GM12873 (cell line): ENCODE results near the gene PTER.

Source experiments
- CTCF ChIP-seq: IDR thresholded peaks from 2 replicates; pipeline ENCODE4 v1.5.1; 2012; ENCODE audit warnings: low read depth, mild to moderate bottlenecking, moderate library complexity, low read length, control low read depth; ENCODE audit not compliant: insufficient read depth; ENCODE audit errors: missing control alignments

The PTER gene

DNA sequence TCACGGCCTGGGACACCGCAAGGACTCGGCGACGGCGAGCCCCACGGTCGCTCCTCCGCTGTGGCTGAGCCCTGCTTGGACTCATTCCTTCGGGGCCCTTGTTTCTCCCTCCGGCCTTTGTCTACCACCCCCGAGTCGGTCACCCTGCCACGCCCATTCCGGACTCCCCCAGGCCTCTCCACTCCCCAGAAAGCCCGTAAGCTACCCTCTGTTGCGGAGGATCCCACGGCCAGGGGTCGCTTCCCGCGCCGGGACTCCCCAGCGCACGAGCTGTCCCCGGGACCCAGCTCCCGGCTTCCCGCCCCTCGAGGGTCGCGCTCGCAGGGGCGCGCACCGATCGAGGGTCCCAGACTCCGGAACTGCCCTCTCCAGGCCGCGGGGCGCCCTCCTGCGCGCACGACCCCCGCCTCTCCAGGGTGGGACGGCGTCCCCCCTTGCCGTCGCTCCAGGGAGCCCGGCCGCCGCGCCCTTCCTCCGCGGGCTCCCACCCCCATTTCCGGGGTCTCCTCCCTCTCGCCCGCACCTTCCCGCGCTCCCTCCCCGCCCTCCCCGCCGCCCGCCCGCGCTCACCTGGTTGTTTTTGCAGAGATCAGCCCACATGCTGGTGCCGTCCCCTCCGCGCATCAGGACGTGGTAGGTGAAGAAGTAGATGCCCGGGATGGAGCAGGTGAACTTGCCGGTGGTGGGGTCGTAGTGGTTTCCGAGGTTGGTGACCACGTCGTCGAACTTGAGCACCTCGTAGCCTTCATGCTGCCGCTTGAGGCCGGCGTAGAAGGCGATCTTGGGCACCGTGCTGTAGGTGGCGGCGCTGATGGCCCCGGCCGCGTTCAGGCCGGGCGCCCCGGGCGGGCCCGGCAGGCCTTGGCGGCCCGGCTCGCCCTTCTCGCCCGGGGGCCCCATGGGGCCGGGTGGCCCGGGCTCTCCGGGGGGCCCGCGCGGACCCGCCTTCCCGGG lies 83.4 kb downstream of the PTER start:
- no peak for TF ChIP-seq CTCF

DNA sequence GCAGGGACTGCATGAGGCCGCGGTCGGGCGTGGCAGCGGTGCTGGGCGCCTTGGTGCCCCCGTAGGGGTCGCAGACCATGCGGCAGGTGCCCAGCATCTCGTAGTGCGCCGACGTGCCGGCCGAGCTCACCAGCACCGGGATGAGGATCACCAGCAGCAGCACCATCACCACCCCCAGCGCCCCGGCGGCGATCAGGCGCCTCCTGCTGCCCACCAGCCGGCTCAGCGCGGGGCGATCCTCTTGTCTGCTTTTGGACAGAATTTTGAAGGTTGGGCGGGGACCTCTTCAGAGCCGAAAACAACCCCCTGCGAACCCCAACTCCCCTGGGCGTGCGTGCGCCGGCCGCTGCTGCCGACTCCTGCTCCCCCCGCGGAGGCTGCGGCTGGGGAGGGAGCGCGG lies 84.1 kb downstream of the PTER start:
- peak; percentile 28 for TF ChIP-seq CTCF

DNA sequence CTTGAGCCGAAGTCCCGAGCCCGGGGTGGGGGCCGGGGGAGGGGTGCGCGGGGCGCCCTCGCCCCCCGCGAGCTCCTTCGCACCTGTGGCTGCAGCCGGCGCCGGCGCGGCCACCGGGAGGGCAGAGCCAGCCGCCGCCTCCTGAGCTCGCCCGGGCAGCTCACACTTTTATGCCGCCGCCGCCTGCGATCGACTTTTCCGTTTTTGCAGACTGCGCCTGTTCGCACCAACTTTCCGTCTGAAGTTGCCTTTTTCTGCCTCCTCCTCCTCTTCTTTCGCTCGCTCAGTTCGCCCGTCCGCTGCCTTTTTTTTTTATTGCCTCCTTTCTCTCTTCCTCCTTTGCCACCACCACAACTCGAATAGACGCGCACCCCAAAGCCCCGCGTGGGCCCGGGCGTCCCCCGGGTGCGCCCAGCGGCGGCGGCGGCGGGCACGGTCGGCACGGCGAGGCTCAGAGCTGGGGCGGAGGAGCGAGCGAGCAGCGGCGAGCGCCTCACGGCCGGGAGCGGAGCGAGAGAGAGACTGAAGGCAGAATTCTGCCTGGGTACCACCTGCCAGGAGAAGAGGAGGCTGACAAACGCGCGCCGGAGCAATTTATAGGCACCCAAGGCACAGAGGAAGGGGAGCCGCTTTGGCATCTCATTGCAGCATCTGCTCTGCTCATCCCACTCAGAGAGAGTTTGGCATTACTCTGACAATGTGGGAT lies 84.7 kb downstream of the PTER start, which contains the start of gene C1QL3:
Gene C1QL3, minus strand, starts transcription at position 569 of the 706 bp plus-strand sequence. CDS start 814 bp downstream, outside the sequence.
- TF ChIP-seq CTCF = no peak

GRCh38 chr10:16527452-16527851 lies 90.6 kb downstream of the PTER start:
- no peak for TF ChIP-seq CTCF

GRCh38 chr10:16529853-16530252 lies 93.0 kb downstream of the PTER start:
- no peak for TF ChIP-seq CTCF

DNA sequence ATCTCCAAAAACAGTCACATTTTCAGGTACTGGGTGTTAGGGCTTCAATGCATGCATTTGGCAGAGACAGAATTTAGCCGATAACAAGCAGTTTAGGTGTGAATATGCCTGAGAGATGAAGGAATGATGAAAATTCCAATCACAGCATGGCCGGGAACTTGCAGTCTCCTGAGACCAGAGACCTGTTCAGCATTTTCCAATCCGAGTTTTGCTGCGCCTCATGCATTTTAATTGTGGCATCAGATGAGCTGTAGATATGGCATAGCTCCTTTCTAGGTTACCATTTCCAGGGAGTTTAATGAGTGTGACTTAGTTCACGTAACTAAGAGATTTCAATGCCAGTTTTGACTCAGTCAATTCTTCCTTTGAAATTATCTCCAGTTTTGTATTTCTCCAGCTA lies 99.3 kb downstream of the PTER start:
- no peak for TF ChIP-seq CTCF

DNA sequence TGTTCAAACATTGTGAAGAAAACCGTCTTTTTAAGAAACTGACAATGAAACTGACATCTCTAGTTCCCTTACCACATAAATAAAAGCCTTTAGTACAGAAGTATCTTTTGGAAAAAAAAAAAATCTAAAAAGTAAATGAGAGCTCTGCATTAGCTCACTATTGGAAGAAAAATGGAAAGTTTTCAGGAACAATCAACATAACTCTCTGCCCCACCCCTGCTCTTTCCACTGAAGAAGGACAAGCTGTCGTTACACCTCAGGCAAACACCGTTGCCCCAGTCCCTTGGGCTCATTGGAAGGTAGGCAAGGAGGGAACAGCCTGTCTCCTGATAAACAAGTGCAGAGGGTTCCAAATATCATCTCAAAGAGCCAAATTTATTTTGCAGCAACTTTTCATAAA lies 107.3 kb downstream of the PTER start:
- no peak for TF ChIP-seq CTCF
